ENCODE data around the gene HOXA13. TPM values are rescaled to one million over a fixed set of nuclear protein-coding genes. Genes with fewer than 3 reads are reported as not detected.

Gene HOXA13
- total and polyA plus RNA-seq, 2 experiments from 2014 or later, result not detected

GRCh38 chr7:27201580-27202017, 1.7 kb upstream of the HOXA13 start (continued):
- TF ChIP-seq ZNF462 (CRISPR knock-in tag; IDR thresholded peaks at IDR 0.05) (no peak), NANOG (IDR thresholded peaks at IDR 0.05; ENCODE audit: borderline replicate concordance) (no peak), EZH2 (IDR thresholded peaks at IDR 0.05; ENCODE audit: low read depth, unreplicated experiment) (no peak), EZH2phosphoT487 (IDR thresholded peaks at IDR 0.05; ENCODE audit: unreplicated experiment) (no peak), POLR2AphosphoS5 (IDR thresholded peaks at IDR 0.05; ENCODE audit: low read depth) (no peak), ETS1 (IDR thresholded peaks at IDR 0.05) (no peak), STAT1 (IDR thresholded peaks at IDR 0.05; ENCODE audit: unreplicated experiment) (no peak)

GRCh38 chr7:27200761-27201579, 1.1 kb upstream of the HOXA13 start:
- peak overlapping the region; percentile 51; the same call in 1 of the 2 replicates for H3K4me3 ChIP-seq
- H3K27ac ChIP-seq (ENCODE audit: low read depth), result no peak overlapping the region
- no peaks in the 10 kb centered on the region for H3K36me3 ChIP-seq (ENCODE audit: insufficient read depth)
- H3K9me3 Mint-ChIP-seq, result no peaks in the 10 kb centered on the region; the same call in 2 of the 3 replicates
- peak overlapping the region; percentile 67; the same call in 2 of the 3 replicates for H3K4me3 Mint-ChIP-seq
- H4K20me1 ChIP-seq (replicated peaks; ENCODE audit: insufficient read depth), result peaks cover 59% of the 10 kb centered on the region
- TF ChIP-seq ZNF114 (CRISPR knock-in tag; IDR thresholded peaks at IDR 0.05) (no peak), EZH2 (IDR thresholded peaks at IDR 0.05; ENCODE audit: low read depth, unreplicated experiment) (peak; percentile 96)
- no peak for DNase-seq (ENCODE audit: low spot score)
- H3K9me2 ChIP-seq (ENCODE audit: insufficient read depth), result no peaks in the 10 kb centered on the region
- no peaks in the 10 kb centered on the region for H3K36me3 Mint-ChIP-seq (ENCODE audit: low read depth)
- ATAC-seq, result no peak
- no peaks in the 10 kb centered on the region for H3K79me2 ChIP-seq (replicated peaks; ENCODE audit: insufficient read depth)
- peaks cover 23% of the 10 kb centered on the region for H3K4me1 Mint-ChIP-seq
- H2AFZ ChIP-seq, result no peak overlapping the region
- peaks cover 46% of the 10 kb centered on the region for H3F3A ChIP-seq (replicated peaks; ENCODE audit: low read depth)
- peaks cover 22% of the 10 kb centered on the region; the same call in 1 of the 2 replicates for H3K4me1 ChIP-seq (ENCODE audit: insufficient read depth)
- no peak overlapping the region for H3K27ac Mint-ChIP-seq
- H3K27me3 ChIP-seq (ENCODE audit: insufficient read depth), result peaks cover 98% of the 10 kb centered on the region
- H3K27me3 Mint-ChIP-seq (ENCODE audit: insufficient read depth, low read depth, poor library complexity), result peaks cover 93% of the 10 kb centered on the region
- H3K4me2 ChIP-seq, result peak overlapping the region; percentile 76

All from GM23338 (cell line).